ENCODE results near the gene CCZ1. TPM values are rescaled to one million over a fixed set of nuclear protein-coding genes. Genes with fewer than 3 reads are reported as not detected.
"Not testable (repeated sequence)": the region's sequence is repeated elsewhere in the genome, so short reads cannot be mapped to it uniquely, and the experiment has no call there.

Gene CCZ1
- total RNA-seq, 1 donor from 2014 or later: 90.5 TPM

DNA sequence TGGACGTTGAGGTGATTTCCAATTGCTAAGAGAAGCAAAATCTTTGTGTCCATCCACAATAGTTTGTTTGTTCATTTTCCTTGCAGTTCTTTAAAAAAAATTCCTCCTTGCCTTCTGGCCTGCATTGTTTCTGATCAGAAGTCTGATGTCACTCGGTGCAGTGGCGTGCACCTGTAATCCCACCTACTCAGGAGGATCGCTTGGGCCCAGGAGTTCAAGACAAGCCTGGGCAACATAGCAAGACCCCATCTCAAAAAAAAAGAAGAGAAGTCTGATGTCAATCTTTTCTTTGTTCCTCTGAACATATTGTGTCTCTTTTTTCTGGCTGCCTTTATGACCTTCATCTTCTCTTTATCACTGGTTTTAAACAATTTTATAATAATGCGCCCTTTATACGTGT lies 31.5 kb upstream of the CCZ1 start:
- peaks cover 2% of the 10 kb centered on the region for H3K36me3 Mint-ChIP-seq
- H3K9me3 Mint-ChIP-seq: peaks cover 11% of the 10 kb centered on the region
- peaks cover 42% of the 10 kb centered on the region for H3K27me3 Mint-ChIP-seq (ENCODE audit: low read depth)
- DNase-seq (ENCODE audit: low spot score in 2 of 2, unreplicated experiment in 2 of 2): no peak
- H3K4me1 Mint-ChIP-seq: no peaks in the 10 kb centered on the region
- H3K4me3 Mint-ChIP-seq: no peak overlapping the region
- TF ChIP-seq, protein P1, sequence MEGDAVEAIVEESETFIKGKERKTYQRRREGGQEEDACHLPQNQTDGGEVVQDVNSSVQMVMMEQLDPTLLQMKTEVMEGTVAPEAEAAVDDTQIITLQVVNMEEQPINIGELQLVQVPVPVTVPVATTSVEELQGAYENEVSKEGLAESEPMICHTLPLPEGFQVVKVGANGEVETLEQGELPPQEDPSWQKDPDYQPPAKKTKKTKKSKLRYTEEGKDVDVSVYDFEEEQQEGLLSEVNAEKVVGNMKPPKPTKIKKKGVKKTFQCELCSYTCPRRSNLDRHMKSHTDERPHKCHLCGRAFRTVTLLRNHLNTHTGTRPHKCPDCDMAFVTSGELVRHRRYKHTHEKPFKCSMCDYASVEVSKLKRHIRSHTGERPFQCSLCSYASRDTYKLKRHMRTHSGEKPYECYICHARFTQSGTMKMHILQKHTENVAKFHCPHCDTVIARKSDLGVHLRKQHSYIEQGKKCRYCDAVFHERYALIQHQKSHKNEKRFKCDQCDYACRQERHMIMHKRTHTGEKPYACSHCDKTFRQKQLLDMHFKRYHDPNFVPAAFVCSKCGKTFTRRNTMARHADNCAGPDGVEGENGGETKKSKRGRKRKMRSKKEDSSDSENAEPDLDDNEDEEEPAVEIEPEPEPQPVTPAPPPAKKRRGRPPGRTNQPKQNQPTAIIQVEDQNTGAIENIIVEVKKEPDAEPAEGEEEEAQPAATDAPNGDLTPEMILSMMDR (IDR thresholded peaks at IDR 0.05; ENCODE audit: unreplicated experiment): no peak
- no peak overlapping the region for H3K27ac Mint-ChIP-seq

GRCh38 chr7:5868928-5869341 lies 29.6 kb upstream of the CCZ1 start:
- H3K4me3 Mint-ChIP-seq; H3K4me1 Mint-ChIP-seq; H3K36me3 Mint-ChIP-seq; H3K27ac Mint-ChIP-seq; DNase-seq (ENCODE audit: low spot score in 2 of 2, unreplicated experiment in 2 of 2): not testable (repeated sequence)
- Mint-ChIP-seq H3K9me3 (peaks cover 11% of the 10 kb centered on the region), H3K27me3 (ENCODE audit: low read depth) (peaks cover 29% of the 10 kb centered on the region)

GRCh38 chr7:5869691-5870090 lies 28.8 kb upstream of the CCZ1 start:
- H3K27me3 Mint-ChIP-seq (ENCODE audit: low read depth): peaks cover 24% of the 10 kb centered on the region

DNA sequence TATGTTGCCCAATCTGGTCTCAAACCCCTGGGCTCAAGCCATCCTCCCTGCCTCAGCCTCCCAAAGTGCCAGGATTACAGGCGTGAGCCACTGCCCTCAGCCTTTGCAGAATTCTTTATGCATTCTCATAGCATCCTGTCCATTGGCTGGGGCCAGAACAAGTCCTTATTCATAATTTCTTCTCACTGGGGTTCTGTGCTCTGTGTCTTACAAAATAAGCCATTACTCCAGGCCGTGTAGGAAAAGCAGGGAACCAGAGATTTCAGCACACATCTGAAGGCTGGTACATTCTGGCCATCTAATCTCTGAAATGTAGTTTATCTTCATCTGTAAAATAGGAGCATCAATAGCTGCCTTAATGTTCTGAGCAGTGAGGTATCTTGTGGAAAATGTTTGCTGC lies 28.2 kb upstream of the CCZ1 start:
- H3K4me3 Mint-ChIP-seq: no peak overlapping the region
- H3K36me3 Mint-ChIP-seq: peaks cover 2% of the 10 kb centered on the region

More at GRCh38 chr7:5869691-5870090, 28.8 kb upstream of the CCZ1 start:
- Mint-ChIP-seq H3K4me3 (no peak overlapping the region), H3K9me3 (peaks cover 11% of the 10 kb centered on the region), H3K4me1 (no peaks in the 10 kb centered on the region), H3K36me3 (peaks cover 2% of the 10 kb centered on the region), H3K27ac (no peak overlapping the region)
- DNase-seq (ENCODE audit: low spot score in 2 of 2, unreplicated experiment in 2 of 2): no peak
- TF ChIP-seq, protein P1 (IDR thresholded peaks at IDR 0.05; ENCODE audit: unreplicated experiment): no peak

DNA sequence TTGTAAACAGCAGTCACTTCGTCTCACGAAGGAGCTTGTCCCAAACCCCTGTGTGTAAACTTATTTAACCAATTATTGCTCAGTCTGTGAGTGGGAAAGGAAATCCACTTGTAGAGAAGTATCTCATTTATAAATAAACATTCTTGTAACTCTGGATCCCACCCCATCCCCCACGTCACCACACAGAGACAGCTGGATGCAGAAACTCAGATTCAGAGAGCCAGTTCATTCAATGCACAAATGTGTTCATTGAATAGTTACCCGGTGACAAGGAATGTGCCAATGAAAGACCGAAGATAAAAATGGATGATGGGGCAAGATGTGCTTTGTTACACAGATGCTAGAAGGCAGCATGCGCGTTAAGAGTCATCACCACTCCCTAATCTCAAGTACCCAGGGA lies 26.2 kb upstream of the CCZ1 start:
- Mint-ChIP-seq H3K27me3 (ENCODE audit: low read depth) (peaks cover 4% of the 10 kb centered on the region), H3K4me1 (no peaks in the 10 kb centered on the region), H3K36me3 (peaks cover 2% of the 10 kb centered on the region), H3K4me3 (no peak overlapping the region), H3K27ac (no peak overlapping the region), H3K9me3 (peaks cover 7% of the 10 kb centered on the region)
- no peak for DNase-seq (ENCODE audit: low spot score in 2 of 2, unreplicated experiment in 2 of 2)
- TF ChIP-seq, protein P1 (IDR thresholded peaks at IDR 0.05; ENCODE audit: unreplicated experiment): no peak

More for the DNA sequence above, 28.2 kb upstream of the CCZ1 start:
- peaks cover 18% of the 10 kb centered on the region for H3K27me3 Mint-ChIP-seq (ENCODE audit: low read depth)
- TF ChIP-seq, protein P1 (IDR thresholded peaks at IDR 0.05; ENCODE audit: unreplicated experiment): no peak
- no peak overlapping the region for H3K27ac Mint-ChIP-seq
- H3K4me1 Mint-ChIP-seq: no peaks in the 10 kb centered on the region
- peaks cover 11% of the 10 kb centered on the region for H3K9me3 Mint-ChIP-seq
- no peak for DNase-seq (ENCODE audit: low spot score in 2 of 2, unreplicated experiment in 2 of 2)

- H3K9me3 Mint-ChIP-seq; H3K4me3 Mint-ChIP-seq; H3K27ac Mint-ChIP-seq; DNase-seq (ENCODE audit: low spot score in 2 of 2, unreplicated experiment in 2 of 2); H3K27me3 Mint-ChIP-seq (ENCODE audit: low read depth); H3K4me1 Mint-ChIP-seq; H3K36me3 Mint-ChIP-seq: not testable (repeated sequence)
These were observed 18.9 kb upstream of the CCZ1 start for GRCh38 chr7:5879591-5879990.

DNA sequence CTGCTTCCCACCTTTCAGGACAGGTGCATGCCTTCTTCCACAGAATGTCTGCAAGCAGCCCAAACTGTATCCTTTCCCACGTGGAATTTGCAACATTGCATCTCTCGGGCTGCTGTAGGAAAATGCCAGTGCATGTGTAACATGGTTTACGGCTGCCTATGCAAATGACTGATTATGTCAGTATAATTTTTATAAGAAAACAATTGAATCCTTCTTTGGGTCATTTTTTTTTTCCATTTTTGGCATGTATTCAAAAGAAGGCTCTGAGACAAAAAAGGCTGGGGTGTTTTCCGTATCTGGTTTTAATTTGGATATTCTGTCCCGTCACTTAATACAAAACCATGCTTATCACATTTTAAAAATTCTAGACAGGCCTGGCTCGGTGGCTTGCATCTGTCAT lies 18.4 kb upstream of the CCZ1 start:
- not testable (repeated sequence) for H3K4me1 Mint-ChIP-seq; H3K9me3 Mint-ChIP-seq; H3K27me3 Mint-ChIP-seq (ENCODE audit: low read depth); H3K4me3 Mint-ChIP-seq; H3K27ac Mint-ChIP-seq; H3K36me3 Mint-ChIP-seq; DNase-seq (ENCODE audit: low spot score in 2 of 2, unreplicated experiment in 2 of 2)

- H3K4me3 Mint-ChIP-seq; DNase-seq (ENCODE audit: low spot score in 2 of 2, unreplicated experiment in 2 of 2); H3K4me1 Mint-ChIP-seq; H3K27ac Mint-ChIP-seq; H3K27me3 Mint-ChIP-seq (ENCODE audit: low read depth); H3K36me3 Mint-ChIP-seq; H3K9me3 Mint-ChIP-seq: not testable (repeated sequence)
These were observed 14.1 kb upstream of the CCZ1 start for GRCh38 chr7:5884431-5884830.

- H3K27ac Mint-ChIP-seq; H3K4me1 Mint-ChIP-seq; H3K27me3 Mint-ChIP-seq (ENCODE audit: low read depth); H3K4me3 Mint-ChIP-seq; H3K36me3 Mint-ChIP-seq; DNase-seq (ENCODE audit: low spot score in 2 of 2, unreplicated experiment in 2 of 2); H3K9me3 Mint-ChIP-seq: not testable (repeated sequence)
These were observed 10.5 kb upstream of the CCZ1 start for GRCh38 chr7:5888021-5888420.

DNA sequence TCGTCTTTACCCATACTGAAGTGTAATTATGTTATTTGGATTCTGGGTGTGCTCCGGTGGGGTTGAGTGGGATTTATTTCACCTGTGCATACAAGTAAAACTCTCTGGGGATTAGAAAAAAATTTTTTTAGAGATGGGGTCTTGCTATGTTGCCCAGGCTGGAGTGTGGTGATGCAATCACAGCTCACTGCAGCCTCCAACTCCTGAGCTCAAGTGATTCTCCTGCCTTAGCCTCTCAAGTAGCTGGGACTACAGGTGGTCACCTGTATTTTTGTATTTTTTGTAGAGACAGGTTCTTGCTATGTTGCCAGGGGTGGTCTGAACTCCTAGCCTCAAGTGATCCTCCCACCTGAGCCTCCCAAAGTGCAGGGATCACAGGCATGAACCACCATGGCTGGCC lies 8.3 kb upstream of the CCZ1 start:
- DNase-seq (ENCODE audit: low spot score in 2 of 2, unreplicated experiment in 2 of 2); H3K36me3 Mint-ChIP-seq; H3K4me3 Mint-ChIP-seq; H3K27me3 Mint-ChIP-seq (ENCODE audit: low read depth); H3K27ac Mint-ChIP-seq; H3K4me1 Mint-ChIP-seq; H3K9me3 Mint-ChIP-seq: not testable (repeated sequence)

All from mesothelial cell of epicardium (in vitro differentiated cells).